Keratinocyte (primary cell): ENCODE results near the gene ZNF407. TPM values are rescaled to one million over a fixed set of nuclear protein-coding genes. Genes with fewer than 3 reads are reported as not detected.

Experiments
- DNase-seq: peaks from one replicate; pipeline ENCODE4 v3.0.0-alpha.2; 2011; ENCODE audit warnings: low read depth, missing footprints, low spot score
- FAIRE-seq: peaks from 2 replicates; lab custom pipeline; 2011; peaks lifted over from hg19 to GRCh38; lab: Jason Lieb, UNC
- H2AFZ ChIP-seq: 2 replicates; pipeline ENCODE4 v1.6.0; 2012; ENCODE audit warnings: low read length, control low read depth, inconsistent platforms; ENCODE audit not compliant: control insufficient read depth
- H3K27ac ChIP-seq: 2 replicates; pipeline ENCODE4 v1.5.1; 2011; ENCODE audit warnings: low read length; ENCODE audit not compliant: control insufficient read depth, insufficient read depth
- H3K27me3 ChIP-seq: 3 replicates; pipeline ENCODE4 v1.6.0; 2011; ENCODE audit warnings: low read length; ENCODE audit not compliant: control insufficient read depth, insufficient read depth; ENCODE audit errors: extremely low read depth
- H3K36me3 ChIP-seq, 2 experiments: 2 replicates in 1 of 2; 3 replicates in 1 of 2; pipeline ENCODE4 v1.5.1; 2011; ENCODE audit warnings: low read length in 2 of 2, mild to moderate bottlenecking in 1 of 2; ENCODE audit not compliant: control insufficient read depth in 2 of 2, insufficient read depth in 2 of 2; ENCODE audit errors: extremely low read depth in 1 of 2
- H3K4me1 ChIP-seq: 3 replicates; pipeline ENCODE4 v1.5.1; 2011; ENCODE audit warnings: low read length; ENCODE audit not compliant: control insufficient read depth, insufficient read depth; ENCODE audit errors: extremely low read depth
- H3K4me2 ChIP-seq: 3 replicates; pipeline ENCODE4 v1.6.0; 2011; ENCODE audit warnings: low read depth, low read length; ENCODE audit not compliant: control insufficient read depth, insufficient read depth; ENCODE audit errors: extremely low read depth
- H3K4me3 ChIP-seq, 3 experiments: fragments of 200-600 bp in 1 of 3; sonication (generic) in 1 of 3; 2 replicates in 2 of 3; 3 replicates in 1 of 3; pipeline ENCODE4 v1.5.1; 2011 to 2016; ENCODE audit warnings: low read length in 3 of 3, mild to moderate bottlenecking in 3 of 3, control low read depth in 2 of 3, inconsistent platforms in 1 of 3, low read depth in 1 of 3, mixed read lengths in 1 of 3, mixed run types in 1 of 3, moderate library complexity in 1 of 3; ENCODE audit not compliant: control insufficient read depth in 2 of 3, insufficient read depth in 2 of 3; ENCODE audit errors: extremely low read depth in 1 of 3
- H3K79me2 ChIP-seq: 2 replicates; pipeline ENCODE4 v1.6.0; 2012; ENCODE audit warnings: low read length; ENCODE audit not compliant: control insufficient read depth, insufficient read depth
- H3K9ac ChIP-seq: 3 replicates; pipeline ENCODE4 v1.6.0; 2011; ENCODE audit warnings: low read length; ENCODE audit not compliant: control insufficient read depth, insufficient read depth; ENCODE audit errors: extremely low read depth
- H3K9me1 ChIP-seq: 3 replicates; pipeline ENCODE4 v1.6.0; 2011; ENCODE audit warnings: low read length; ENCODE audit not compliant: control insufficient read depth, insufficient read depth; ENCODE audit errors: extremely low read depth
- H3K9me3 ChIP-seq: 2 replicates; pipeline ENCODE4 v1.5.1; 2012; ENCODE audit warnings: low read depth, low read length; ENCODE audit not compliant: control insufficient read depth
- H4K20me1 ChIP-seq: 3 replicates; pipeline ENCODE4 v1.6.0; 2011; ENCODE audit warnings: low read length; ENCODE audit not compliant: control insufficient read depth, insufficient read depth; ENCODE audit errors: extremely low read depth
- EZH2 ChIP-seq: IDR thresholded peaks from one replicate; pipeline ENCODE4 v1.6.1; 2012; ENCODE audit warnings: inconsistent platforms, mild to moderate bottlenecking, low read length, moderate library complexity
- dilution Hi-C: fragments of 300-500 bp; cut with MboI; formaldehyde crosslinking; loops from one replicate; pipeline ENCODE4 v1.7.0; 2020; ENCODE audit warnings: low sequenced_read_pairs; ENCODE audit not compliant: extremely low pct_ligation_motif_present
- polyA plus RNA-seq, 5 experiments: library from polyadenylated mRNA; depleted of rRNA in 3 of 5; stranded (reverse) in 3 of 5; stranded (forward) in 1 of 5; unstranded in 1 of 5; fragments of >200 nt; gene quantifications; 1 replicate in 1 of 5; 2 replicates in 3 of 5; 3 replicates in 1 of 5; pipeline versions ENCODE4 v1.2.1 to v1.2.3, GENCODE V29; 2011 to 2012; ENCODE audit warnings: missing spikeins in 2 of 5, low read depth in 1 of 5, low replicate concordance in 1 of 5
- TF ChIP-seq, protein P1 (sequence below), 3 experiments: IDR thresholded peaks in 1 of 3; conservative IDR thresholded peaks in 1 of 3; optimal IDR thresholded peaks in 1 of 3; 2 replicates in 2 of 3; 3 replicates in 1 of 3; pipeline versions ENCODE3 to v1.5.1; 2011; ENCODE audit warnings: low read length in 3 of 3, mild to moderate bottlenecking in 3 of 3, moderate library complexity in 2 of 3, control low read depth in 1 of 3, inconsistent platforms in 1 of 3; ENCODE audit not compliant: insufficient read depth in 2 of 3; ENCODE audit errors: extremely low read depth in 1 of 3

Gene ZNF407
- polyA plus RNA-seq, 1 donor (not counting 4 experiments of a cell fraction or from before 2014, with no cell fraction given) = 3.8 TPM

DNA sequence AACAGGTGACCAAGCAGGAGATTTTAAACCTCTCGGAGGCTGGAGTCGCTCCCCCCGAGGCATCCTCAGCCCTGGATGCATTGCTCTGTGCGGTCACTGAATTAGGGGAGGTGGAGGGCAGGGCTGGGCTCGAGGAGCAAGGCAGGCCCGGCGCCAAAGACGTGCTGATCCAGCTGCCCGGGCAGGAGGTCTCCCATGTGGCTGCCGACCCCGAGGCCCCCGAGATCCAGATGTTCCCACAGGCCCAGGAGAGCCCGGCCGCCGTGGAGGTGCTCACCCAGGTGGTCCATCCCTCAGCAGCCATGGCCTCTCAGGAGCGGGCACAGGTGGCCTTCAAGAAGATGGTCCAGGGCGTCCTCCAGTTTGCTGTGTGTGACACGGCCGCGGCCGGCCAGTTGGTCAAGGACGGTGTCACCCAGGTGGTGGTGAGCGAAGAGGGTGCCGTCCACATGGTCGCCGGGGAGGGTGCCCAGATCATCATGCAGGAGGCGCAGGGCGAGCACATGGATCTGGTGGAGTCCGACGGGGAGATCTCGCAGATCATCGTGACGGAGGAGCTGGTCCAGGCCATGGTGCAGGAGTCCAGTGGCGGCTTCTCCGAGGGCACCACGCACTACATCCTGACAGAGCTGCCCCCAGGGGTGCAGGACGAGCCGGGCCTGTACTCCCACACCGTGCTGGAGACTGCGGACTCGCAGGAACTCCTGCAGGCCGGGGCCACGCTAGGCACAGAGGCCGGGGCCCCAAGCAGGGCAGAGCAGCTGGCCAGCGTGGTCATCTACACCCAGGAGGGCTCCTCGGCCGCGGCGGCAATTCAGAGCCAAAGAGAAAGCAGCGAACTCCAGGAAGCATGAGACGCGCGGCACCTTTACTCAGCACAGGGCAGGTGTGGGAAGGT lies 466.2 kb downstream of the ZNF407 start:
- H3K79me2 ChIP-seq = no peaks in the 10 kb centered on the region
- DNase-seq (no peak), FAIRE-seq (no peak)
- no peaks in the 10 kb centered on the region for H3K9me3 ChIP-seq
- H3K27me3 ChIP-seq = no peaks in the 10 kb centered on the region
- no peak overlapping the region for H3K9ac ChIP-seq
- H3K4me1 ChIP-seq = peaks cover 3% of the 10 kb centered on the region
- dilution Hi-C loops = no loop called here
- TF ChIP-seq EZH2 = no peak
- TF ChIP-seq, protein P1, sequence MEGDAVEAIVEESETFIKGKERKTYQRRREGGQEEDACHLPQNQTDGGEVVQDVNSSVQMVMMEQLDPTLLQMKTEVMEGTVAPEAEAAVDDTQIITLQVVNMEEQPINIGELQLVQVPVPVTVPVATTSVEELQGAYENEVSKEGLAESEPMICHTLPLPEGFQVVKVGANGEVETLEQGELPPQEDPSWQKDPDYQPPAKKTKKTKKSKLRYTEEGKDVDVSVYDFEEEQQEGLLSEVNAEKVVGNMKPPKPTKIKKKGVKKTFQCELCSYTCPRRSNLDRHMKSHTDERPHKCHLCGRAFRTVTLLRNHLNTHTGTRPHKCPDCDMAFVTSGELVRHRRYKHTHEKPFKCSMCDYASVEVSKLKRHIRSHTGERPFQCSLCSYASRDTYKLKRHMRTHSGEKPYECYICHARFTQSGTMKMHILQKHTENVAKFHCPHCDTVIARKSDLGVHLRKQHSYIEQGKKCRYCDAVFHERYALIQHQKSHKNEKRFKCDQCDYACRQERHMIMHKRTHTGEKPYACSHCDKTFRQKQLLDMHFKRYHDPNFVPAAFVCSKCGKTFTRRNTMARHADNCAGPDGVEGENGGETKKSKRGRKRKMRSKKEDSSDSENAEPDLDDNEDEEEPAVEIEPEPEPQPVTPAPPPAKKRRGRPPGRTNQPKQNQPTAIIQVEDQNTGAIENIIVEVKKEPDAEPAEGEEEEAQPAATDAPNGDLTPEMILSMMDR (optimal IDR thresholded peaks at IDR 0.05 in 1 of 3, IDR thresholded peaks at IDR 0.05 in 1 of 3, conservative IDR thresholded peaks at IDR 0.05 in 1 of 3; ENCODE audit: extremely low read depth in 1 of 3, insufficient read depth in 2 of 3, low read length in 3 of 3) = no peak
- no peaks in the 10 kb centered on the region for H3K36me3 ChIP-seq
- no peaks in the 10 kb centered on the region for H3K9me1 ChIP-seq
- no peaks in the 10 kb centered on the region for H4K20me1 ChIP-seq
- no peak overlapping the region for H2AFZ ChIP-seq
- H3K27ac ChIP-seq = no peak overlapping the region
- H3K4me2 ChIP-seq = no peak overlapping the region
- no peak overlapping the region for H3K4me3 ChIP-seq

DNA sequence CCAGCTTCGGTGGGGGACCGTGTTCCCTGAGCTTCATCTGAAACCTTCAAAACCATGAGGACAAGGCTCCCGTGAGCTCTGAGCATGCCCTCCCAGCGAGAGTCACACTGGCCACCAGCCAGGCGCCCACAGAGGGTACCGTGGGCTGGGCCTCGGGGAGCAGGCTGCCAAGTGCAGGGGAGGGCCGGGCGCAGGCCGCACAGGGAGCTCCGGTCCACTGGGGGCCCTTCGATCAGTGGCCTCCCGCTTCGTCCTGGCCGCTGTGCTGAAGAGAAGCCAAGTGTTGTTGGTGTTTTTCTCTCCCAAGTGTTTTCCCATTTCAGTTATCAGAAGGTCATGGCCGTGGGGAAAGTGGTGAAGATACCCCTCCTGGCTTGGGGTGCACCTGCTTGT lies 466.8 kb downstream of the ZNF407 start:
- no peak overlapping the region for H3K9ac ChIP-seq
- no peaks in the 10 kb centered on the region for H3K9me1 ChIP-seq
- no peak overlapping the region for H2AFZ ChIP-seq
- TF ChIP-seq, protein P1 (optimal IDR thresholded peaks at IDR 0.05 in 1 of 3, IDR thresholded peaks at IDR 0.05 in 1 of 3, conservative IDR thresholded peaks at IDR 0.05 in 1 of 3; ENCODE audit: extremely low read depth in 1 of 3, insufficient read depth in 2 of 3, low read length in 3 of 3) = no peak
- TF ChIP-seq EZH2 = no peak
- no peaks in the 10 kb centered on the region for H3K36me3 ChIP-seq
- dilution Hi-C loops = no loop called here
- no peaks in the 10 kb centered on the region for H3K27me3 ChIP-seq
- no peaks in the 10 kb centered on the region for H3K9me3 ChIP-seq
- no peak overlapping the region for H3K4me2 ChIP-seq
- H4K20me1 ChIP-seq = no peaks in the 10 kb centered on the region
- H3K4me1 ChIP-seq = peaks cover 3% of the 10 kb centered on the region
- FAIRE-seq (no peak), DNase-seq (no peak)
- H3K27ac ChIP-seq = no peak overlapping the region
- H3K79me2 ChIP-seq = no peaks in the 10 kb centered on the region
- no peak overlapping the region for H3K4me3 ChIP-seq
